ENCODE results near the gene AFF3. TPM values are rescaled to one million over a fixed set of nuclear protein-coding genes. Genes with fewer than 3 reads are reported as not detected.
"Not testable (repeated sequence)": the region's sequence is repeated elsewhere in the genome, so short reads cannot be mapped to it uniquely, and the experiment has no call there.

Gene AFF3
- total RNA-seq, 1 experiment from 2014 or later, result not detected

DNA sequence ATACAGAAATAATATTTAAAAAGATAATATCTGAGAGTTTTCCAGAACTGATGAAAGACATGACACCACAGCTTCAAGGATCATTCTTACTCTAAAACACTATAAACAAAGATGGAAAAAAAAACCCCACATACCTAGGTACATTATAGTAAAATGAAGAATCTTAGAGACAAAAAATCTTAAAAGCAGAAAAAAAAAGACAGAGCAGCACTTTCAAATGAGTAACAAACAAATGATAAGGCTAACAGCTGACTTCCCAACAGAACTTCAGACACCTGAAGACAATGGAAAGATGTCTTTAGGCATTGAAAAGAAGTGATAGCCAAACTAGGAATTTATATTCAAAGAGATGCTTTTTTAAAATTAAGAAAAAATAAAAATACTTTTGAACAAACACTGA lies 21.2 kb upstream of the AFF3 start:
- CTCF ChIA-PET, result no interaction called here
- Histone ChIP-seq H3K9me3 (ENCODE audit: insufficient read depth, low read depth) (no peaks in the 10 kb centered on the region), H2AFZ (no peak overlapping the region), H3K79me2 (ENCODE audit: low read depth) (no peaks in the 10 kb centered on the region), H3K4me1 (replicated peaks; ENCODE audit: insufficient read depth) (no peaks in the 10 kb centered on the region), H3K4me2 (no peak overlapping the region), H3K36me3 (ENCODE audit: low read depth) (no peaks in the 10 kb centered on the region), H3K9me2 (ENCODE audit: insufficient read depth) (no peaks in the 10 kb centered on the region), H3F3A (ENCODE audit: insufficient read depth, low read depth) (no peaks in the 10 kb centered on the region), H4K20me1 (ENCODE audit: insufficient read depth) (no peaks in the 10 kb centered on the region), H3K4me3 (no peak overlapping the region), H3K27ac (no peak overlapping the region), H3K27me3 (ENCODE audit: insufficient read depth, low read depth) (peaks cover 14% of the 10 kb centered on the region; the same call in 1 of the 2 replicates)
- TF ChIP-seq, protein P1, sequence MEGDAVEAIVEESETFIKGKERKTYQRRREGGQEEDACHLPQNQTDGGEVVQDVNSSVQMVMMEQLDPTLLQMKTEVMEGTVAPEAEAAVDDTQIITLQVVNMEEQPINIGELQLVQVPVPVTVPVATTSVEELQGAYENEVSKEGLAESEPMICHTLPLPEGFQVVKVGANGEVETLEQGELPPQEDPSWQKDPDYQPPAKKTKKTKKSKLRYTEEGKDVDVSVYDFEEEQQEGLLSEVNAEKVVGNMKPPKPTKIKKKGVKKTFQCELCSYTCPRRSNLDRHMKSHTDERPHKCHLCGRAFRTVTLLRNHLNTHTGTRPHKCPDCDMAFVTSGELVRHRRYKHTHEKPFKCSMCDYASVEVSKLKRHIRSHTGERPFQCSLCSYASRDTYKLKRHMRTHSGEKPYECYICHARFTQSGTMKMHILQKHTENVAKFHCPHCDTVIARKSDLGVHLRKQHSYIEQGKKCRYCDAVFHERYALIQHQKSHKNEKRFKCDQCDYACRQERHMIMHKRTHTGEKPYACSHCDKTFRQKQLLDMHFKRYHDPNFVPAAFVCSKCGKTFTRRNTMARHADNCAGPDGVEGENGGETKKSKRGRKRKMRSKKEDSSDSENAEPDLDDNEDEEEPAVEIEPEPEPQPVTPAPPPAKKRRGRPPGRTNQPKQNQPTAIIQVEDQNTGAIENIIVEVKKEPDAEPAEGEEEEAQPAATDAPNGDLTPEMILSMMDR (conservative IDR thresholded peaks at IDR 0.05), result no peak
- TF ChIP-seq EZH2 (IDR thresholded peaks at IDR 0.05; ENCODE audit: low read depth), result no peak
- DNase-seq, result no peak
- POLR2A ChIA-PET (ENCODE audit: unreplicated experiment), result no interaction called here
- intact Hi-C loops (cut with micrococcal nuclease; ENCODE audit: unreplicated experiment), result no loop called here
- BruUV-seq (replicated peaks), result no TSS peak

DNA sequence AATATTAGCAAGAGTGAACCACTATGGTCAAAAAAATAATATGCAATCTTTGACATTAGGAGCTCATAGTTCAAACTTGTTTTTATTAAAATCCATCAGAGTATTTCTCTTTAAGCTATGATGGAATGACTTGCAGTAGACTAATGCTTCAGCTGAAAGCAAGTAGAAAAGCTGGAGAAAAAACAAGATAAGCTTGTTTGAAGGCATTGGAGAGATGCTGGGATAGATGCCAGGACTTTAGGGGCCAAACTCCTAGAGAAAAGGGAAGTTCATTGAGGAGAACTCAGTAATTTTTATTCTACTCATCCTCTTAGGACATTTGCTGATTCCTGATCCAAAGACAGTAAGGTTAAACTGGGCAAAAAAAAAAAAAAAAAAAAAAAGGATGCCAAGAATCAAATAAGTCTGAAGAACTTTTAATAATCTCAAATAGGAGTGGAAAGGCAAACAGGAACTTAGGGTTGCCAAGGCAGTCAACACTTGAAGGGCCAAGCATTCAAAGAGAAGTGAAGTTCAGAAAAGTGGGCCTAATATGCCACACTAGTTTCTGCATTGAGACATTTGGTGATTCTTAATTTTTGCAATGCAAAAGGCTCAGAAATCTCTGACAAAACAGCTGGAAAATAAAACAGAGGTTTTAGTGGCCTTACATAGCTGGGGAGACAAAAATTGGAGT lies 19.7 kb upstream of the AFF3 start:
- no TSS peak for BruUV-seq (replicated peaks)
- no peak overlapping the region for H2AFZ ChIP-seq

DNA sequence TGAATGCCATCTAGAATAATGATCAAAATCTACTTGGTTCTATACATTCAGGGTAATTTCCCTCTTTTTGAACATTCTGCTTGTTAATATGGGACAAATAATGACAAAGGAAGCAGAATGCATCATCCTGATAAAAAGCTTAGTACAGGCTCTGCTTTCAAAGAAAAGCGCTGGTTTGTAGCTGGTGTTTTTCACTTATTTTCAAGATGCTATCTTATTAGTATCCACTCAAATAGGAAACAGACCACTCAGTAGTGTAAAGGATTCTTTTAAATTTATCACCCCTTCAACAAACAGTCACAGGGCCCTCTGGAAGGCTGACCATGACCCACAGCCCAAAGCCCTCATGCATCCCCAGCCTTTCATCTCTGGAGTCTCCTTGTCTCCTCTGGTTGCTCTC lies 18.0 kb upstream of the AFF3 start:
- H3K36me3 ChIP-seq (ENCODE audit: low read depth), result no peaks in the 10 kb centered on the region
- BruUV-seq (replicated peaks), result no TSS peak
- TF ChIP-seq, protein P1 (conservative IDR thresholded peaks at IDR 0.05), result no peak
- no peak for TF ChIP-seq EZH2 (IDR thresholded peaks at IDR 0.05; ENCODE audit: low read depth)
- no peaks in the 10 kb centered on the region for H3F3A ChIP-seq (ENCODE audit: insufficient read depth, low read depth)
- no peak overlapping the region for H3K27ac ChIP-seq
- H3K4me2 ChIP-seq, result no peak overlapping the region
- no peaks in the 10 kb centered on the region for H4K20me1 ChIP-seq (ENCODE audit: insufficient read depth)
- POLR2A ChIA-PET (ENCODE audit: unreplicated experiment), result no interaction called here
- H3K9me3 ChIP-seq (ENCODE audit: insufficient read depth, low read depth), result no peaks in the 10 kb centered on the region
- H3K4me3 ChIP-seq, result no peak overlapping the region
- peak in 1 of 2 experiments; percentile 17 for DNase-seq
- no peaks in the 10 kb centered on the region for H3K9me2 ChIP-seq (ENCODE audit: insufficient read depth)
- H2AFZ ChIP-seq, result no peak overlapping the region
- H3K79me2 ChIP-seq (ENCODE audit: low read depth), result no peaks in the 10 kb centered on the region
- intact Hi-C loops (cut with micrococcal nuclease; ENCODE audit: unreplicated experiment), result no loop called here
- CTCF ChIA-PET, result no interaction called here
- H3K4me1 ChIP-seq (replicated peaks; ENCODE audit: insufficient read depth), result no peaks in the 10 kb centered on the region
- peaks cover 12% of the 10 kb centered on the region; the same call in 1 of the 2 replicates for H3K27me3 ChIP-seq (ENCODE audit: insufficient read depth, low read depth)

More for the DNA sequence above, 19.7 kb upstream of the AFF3 start:
- Histone ChIP-seq H3K4me3 (no peak overlapping the region), H3K4me1 (replicated peaks; ENCODE audit: insufficient read depth) (no peaks in the 10 kb centered on the region), H3K27me3 (ENCODE audit: insufficient read depth, low read depth) (peaks cover 25% of the 10 kb centered on the region; the same call in 1 of the 2 replicates), H3K4me2 (no peak overlapping the region), H3K36me3 (ENCODE audit: low read depth) (no peaks in the 10 kb centered on the region), H3K9me2 (ENCODE audit: insufficient read depth) (no peaks in the 10 kb centered on the region), H3F3A (ENCODE audit: insufficient read depth, low read depth) (no peaks in the 10 kb centered on the region), H4K20me1 (ENCODE audit: insufficient read depth) (no peaks in the 10 kb centered on the region), H3K27ac (no peak overlapping the region), H3K79me2 (ENCODE audit: low read depth) (no peaks in the 10 kb centered on the region), H3K9me3 (ENCODE audit: insufficient read depth, low read depth) (no peaks in the 10 kb centered on the region)
- CTCF ChIA-PET, result no interaction called here
- DNase-seq, result peak in 1 of 2 experiments; percentile 10
- TF ChIP-seq, protein P1 (conservative IDR thresholded peaks at IDR 0.05), result no peak
- TF ChIP-seq EZH2 (IDR thresholded peaks at IDR 0.05; ENCODE audit: low read depth), result no peak
- POLR2A ChIA-PET (ENCODE audit: unreplicated experiment), result no interaction called here
- intact Hi-C loops (cut with micrococcal nuclease; ENCODE audit: unreplicated experiment), result no loop called here

DNA sequence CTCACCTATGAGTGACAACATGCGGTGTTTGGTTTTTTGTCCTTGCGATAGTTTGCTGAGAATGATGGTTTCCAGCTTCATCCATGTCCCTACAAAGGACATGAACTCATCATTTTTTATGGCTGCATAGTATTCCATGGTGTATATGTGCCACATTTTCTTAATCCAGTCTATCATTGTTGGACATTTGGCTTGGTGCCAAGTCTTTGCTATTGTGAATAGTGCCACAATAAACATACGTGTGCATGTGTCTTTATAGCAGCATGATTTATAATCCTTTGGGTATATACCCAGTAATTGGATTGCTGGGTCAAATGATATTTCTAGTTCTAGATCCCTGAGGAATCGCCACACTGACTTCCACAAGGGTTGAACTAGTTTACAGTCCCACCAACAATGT lies 9.4 kb upstream of the AFF3 start:
- H3K36me3 ChIP-seq (ENCODE audit: low read depth); H3K4me1 ChIP-seq (replicated peaks; ENCODE audit: insufficient read depth); CTCF ChIA-PET; H2AFZ ChIP-seq; H3K4me2 ChIP-seq; POLR2A ChIA-PET (ENCODE audit: unreplicated experiment); H3K27ac ChIP-seq; H3K9me3 ChIP-seq (ENCODE audit: insufficient read depth, low read depth); intact Hi-C loops (cut with micrococcal nuclease; ENCODE audit: unreplicated experiment); BruUV-seq (replicated peaks); H3K27me3 ChIP-seq (ENCODE audit: insufficient read depth, low read depth); H3K9me2 ChIP-seq (ENCODE audit: insufficient read depth); H4K20me1 ChIP-seq (ENCODE audit: insufficient read depth); H3K4me3 ChIP-seq; H3K79me2 ChIP-seq (ENCODE audit: low read depth); H3F3A ChIP-seq (ENCODE audit: insufficient read depth, low read depth); DNase-seq: not testable (repeated sequence)

Measured in PC-9 (cell line).